ENCODE measurements around the gene CNTNAP2. TPM values are rescaled to one million over a fixed set of nuclear protein-coding genes. Genes with fewer than 3 reads are reported as not detected.

The CNTNAP2 gene
- total RNA-seq, 4 donors from 2014 or later = not detected

DNA sequence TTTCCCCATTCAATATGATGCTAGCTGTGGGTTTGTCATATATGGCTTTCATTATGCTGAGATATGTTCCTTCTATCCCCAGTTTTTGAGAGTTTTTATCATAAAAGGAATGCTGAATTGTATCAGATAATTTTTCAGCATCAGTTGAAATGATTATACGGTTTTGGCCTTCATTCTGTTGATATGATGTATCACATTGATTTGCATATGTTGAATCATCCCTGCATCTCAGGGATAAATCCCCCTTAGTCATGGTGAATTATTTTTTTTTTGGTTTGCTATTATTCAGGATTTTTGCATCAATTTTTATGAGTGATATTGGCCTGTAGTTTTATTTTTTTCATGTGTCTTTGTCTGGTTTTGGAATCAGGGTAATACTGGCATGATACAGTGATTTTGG lies 1321.6 kb downstream of the CNTNAP2 start:
- no peak overlapping the region for H3K4me3 ChIP-seq
- no peaks in the 10 kb centered on the region for H3K36me3 ChIP-seq
- H3K9me3 ChIP-seq = no peaks in the 10 kb centered on the region
- no peak for DNase-seq
- in situ Hi-C loops (cut with MboI; ENCODE audit: low sequenced_read_pairs in 4 of 4) = no loop called here
- TF ChIP-seq, protein P1, sequence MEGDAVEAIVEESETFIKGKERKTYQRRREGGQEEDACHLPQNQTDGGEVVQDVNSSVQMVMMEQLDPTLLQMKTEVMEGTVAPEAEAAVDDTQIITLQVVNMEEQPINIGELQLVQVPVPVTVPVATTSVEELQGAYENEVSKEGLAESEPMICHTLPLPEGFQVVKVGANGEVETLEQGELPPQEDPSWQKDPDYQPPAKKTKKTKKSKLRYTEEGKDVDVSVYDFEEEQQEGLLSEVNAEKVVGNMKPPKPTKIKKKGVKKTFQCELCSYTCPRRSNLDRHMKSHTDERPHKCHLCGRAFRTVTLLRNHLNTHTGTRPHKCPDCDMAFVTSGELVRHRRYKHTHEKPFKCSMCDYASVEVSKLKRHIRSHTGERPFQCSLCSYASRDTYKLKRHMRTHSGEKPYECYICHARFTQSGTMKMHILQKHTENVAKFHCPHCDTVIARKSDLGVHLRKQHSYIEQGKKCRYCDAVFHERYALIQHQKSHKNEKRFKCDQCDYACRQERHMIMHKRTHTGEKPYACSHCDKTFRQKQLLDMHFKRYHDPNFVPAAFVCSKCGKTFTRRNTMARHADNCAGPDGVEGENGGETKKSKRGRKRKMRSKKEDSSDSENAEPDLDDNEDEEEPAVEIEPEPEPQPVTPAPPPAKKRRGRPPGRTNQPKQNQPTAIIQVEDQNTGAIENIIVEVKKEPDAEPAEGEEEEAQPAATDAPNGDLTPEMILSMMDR (IDR thresholded peaks at IDR 0.05 in 4 of 5, conservative IDR thresholded peaks at IDR 0.05 in 1 of 5) = no peak
- TF ChIP-seq POLR2A (IDR thresholded peaks at IDR 0.05) = no peak
- H3K27me3 ChIP-seq = no peaks in the 10 kb centered on the region
- H3K27ac ChIP-seq = no peak overlapping the region
- H3K4me1 ChIP-seq = no peaks in the 10 kb centered on the region
- intact Hi-C loops (cut with DNase I; ENCODE audit: low total_unique reads) = no loop called here
- ATAC-seq = no peak

DNA sequence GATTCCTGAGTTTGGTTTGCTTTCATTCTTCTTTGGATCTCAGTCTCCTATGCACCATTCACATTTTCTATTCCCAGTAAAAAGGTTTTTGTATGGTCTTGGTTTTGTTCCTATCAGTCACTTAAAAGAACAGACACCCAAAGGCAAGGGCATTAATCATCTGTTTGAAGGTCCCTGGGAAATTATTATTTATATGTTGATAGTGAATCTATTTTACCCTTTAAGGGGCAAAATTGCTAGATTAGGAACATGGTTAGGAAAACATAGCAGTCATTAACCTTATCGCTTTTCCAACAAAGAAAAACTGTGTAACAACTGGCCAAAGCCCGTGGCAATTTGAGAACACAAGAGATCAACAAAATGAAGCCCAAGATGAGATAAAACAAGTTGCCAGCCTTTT lies 1327.3 kb downstream of the CNTNAP2 start:
- TF ChIP-seq POLR2A (IDR thresholded peaks at IDR 0.05) = no peak
- TF ChIP-seq, protein P1 (IDR thresholded peaks at IDR 0.05 in 4 of 5, conservative IDR thresholded peaks at IDR 0.05 in 1 of 5) = no peak
- Histone ChIP-seq H3K36me3 (no peaks in the 10 kb centered on the region), H3K4me3 (no peak overlapping the region), H3K4me1 (no peaks in the 10 kb centered on the region), H3K27me3 (no peaks in the 10 kb centered on the region), H3K27ac (no peak overlapping the region), H3K9me3 (no peaks in the 10 kb centered on the region)
- DNase-seq (no peak), ATAC-seq (no peak)
- intact Hi-C loops (cut with DNase I; ENCODE audit: low total_unique reads) (no loop called here), in situ Hi-C loops (cut with MboI; ENCODE audit: low sequenced_read_pairs in 4 of 4) (no loop called here)

DNA sequence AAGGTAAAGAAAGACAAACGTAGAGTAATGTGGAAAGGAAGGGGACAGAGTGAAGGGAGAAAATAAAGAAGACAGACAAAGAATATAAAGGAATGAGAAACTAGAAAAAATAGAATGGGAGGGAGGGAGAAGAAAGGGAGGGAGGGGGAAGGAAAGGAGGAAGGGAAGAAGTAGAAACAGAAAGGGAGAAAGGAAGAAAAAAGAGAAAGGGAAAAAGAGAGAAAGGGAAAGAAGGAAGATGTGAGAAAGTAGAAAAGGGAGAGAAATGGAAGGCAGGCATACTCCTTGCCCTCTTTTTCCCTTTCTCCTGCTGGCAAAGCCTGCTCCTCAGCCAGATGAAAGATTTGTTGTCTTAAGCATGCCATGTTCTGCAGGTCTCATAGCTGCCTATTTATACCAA lies 1336.2 kb downstream of the CNTNAP2 start:
- Histone ChIP-seq H3K4me3 (no peak overlapping the region), H3K36me3 (no peaks in the 10 kb centered on the region), H3K9me3 (no peaks in the 10 kb centered on the region), H3K27ac (no peak overlapping the region), H3K4me1 (no peaks in the 10 kb centered on the region), H3K27me3 (no peaks in the 10 kb centered on the region)
- intact Hi-C loops (cut with DNase I; ENCODE audit: low total_unique reads) (no loop called here), in situ Hi-C loops (cut with MboI; ENCODE audit: low sequenced_read_pairs in 4 of 4) (no loop called here)
- no peak for TF ChIP-seq POLR2A (IDR thresholded peaks at IDR 0.05)
- TF ChIP-seq, protein P1 (IDR thresholded peaks at IDR 0.05 in 4 of 5, conservative IDR thresholded peaks at IDR 0.05 in 1 of 5) = no peak
- no peak for ATAC-seq
- DNase-seq = no peak

DNA sequence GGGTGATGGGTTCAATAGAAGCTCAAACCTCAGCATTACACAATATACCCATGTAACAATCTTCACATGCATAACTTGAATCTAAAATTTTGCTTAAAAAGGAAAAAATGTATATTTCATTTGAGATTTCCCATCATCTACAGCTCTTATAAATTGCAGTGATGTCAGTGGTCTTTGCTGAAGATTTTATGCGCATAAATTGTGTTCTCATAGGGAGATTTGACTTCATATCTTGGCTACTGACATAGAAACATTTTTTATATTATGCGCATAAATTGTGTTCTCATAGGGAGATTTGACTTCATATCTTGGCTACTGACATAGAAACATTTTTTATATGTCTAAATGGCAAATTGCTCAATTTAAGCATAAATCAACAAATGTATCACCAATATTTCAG lies 1348.6 kb downstream of the CNTNAP2 start:
- Histone ChIP-seq H3K4me1 (no peaks in the 10 kb centered on the region), H3K9me3 (no peaks in the 10 kb centered on the region), H3K27me3 (no peaks in the 10 kb centered on the region), H3K27ac (no peak overlapping the region), H3K4me3 (no peak overlapping the region), H3K36me3 (no peaks in the 10 kb centered on the region)
- DNase-seq (no peak), ATAC-seq (no peak)
- intact Hi-C loops (cut with DNase I; ENCODE audit: low total_unique reads) = no loop called here
- TF ChIP-seq, protein P1 (IDR thresholded peaks at IDR 0.05 in 4 of 5, conservative IDR thresholded peaks at IDR 0.05 in 1 of 5) = no peak
- no peak for TF ChIP-seq POLR2A (IDR thresholded peaks at IDR 0.05)
- in situ Hi-C loops (cut with MboI; ENCODE audit: low sequenced_read_pairs in 4 of 4) = no loop called here

DNA sequence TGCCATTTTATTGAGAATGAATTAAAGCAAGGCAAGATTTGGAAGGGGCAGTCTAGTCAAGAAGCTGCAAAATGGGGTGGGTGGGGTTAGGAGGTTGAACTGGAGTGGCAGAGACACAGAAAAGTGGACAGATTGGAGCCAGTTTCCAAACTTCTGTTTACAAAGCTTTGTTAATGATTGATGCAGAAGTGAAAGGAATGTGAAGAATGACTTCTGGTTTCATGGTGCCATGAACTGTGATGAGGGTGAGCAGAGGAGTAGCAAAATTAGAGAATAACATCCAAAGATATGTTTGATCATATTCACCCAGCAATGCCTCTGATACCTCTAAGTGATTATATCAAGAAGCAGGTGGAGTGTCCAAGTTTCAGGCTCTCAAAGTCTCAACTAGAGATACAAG lies 1356.0 kb downstream of the CNTNAP2 start:
- no peak for ATAC-seq
- intact Hi-C loops (cut with DNase I; ENCODE audit: low total_unique reads) = no loop called here
- no peaks in the 10 kb centered on the region for H3K27me3 ChIP-seq
- H3K4me3 ChIP-seq = no peak overlapping the region
- no peaks in the 10 kb centered on the region for H3K4me1 ChIP-seq
- in situ Hi-C loops (cut with MboI; ENCODE audit: low sequenced_read_pairs in 4 of 4) = no loop called here
- DNase-seq = no peak
- H3K27ac ChIP-seq = no peak overlapping the region
- no peaks in the 10 kb centered on the region for H3K9me3 ChIP-seq
- H3K36me3 ChIP-seq = no peaks in the 10 kb centered on the region
- TF ChIP-seq, protein P1 (IDR thresholded peaks at IDR 0.05 in 4 of 5, conservative IDR thresholded peaks at IDR 0.05 in 1 of 5) = no peak
- no peak for TF ChIP-seq POLR2A (IDR thresholded peaks at IDR 0.05)

All from gastrocnemius medialis (tissue), 4 donors.